CD4-positive, alpha-beta T cell treated with Interleukin-4 for 4 hours (primary cell): ENCODE results near the gene PDIA2.
"Not testable (repeated sequence)": the region's sequence is repeated elsewhere in the genome, so short reads cannot be mapped to it uniquely, and the experiment has no call there.

ENCODE experiments used
- DNase-seq: peaks from one replicate; pipeline ENCODE4 v3.0.0-alpha.2; 2020

Gene PDIA2, protein sequence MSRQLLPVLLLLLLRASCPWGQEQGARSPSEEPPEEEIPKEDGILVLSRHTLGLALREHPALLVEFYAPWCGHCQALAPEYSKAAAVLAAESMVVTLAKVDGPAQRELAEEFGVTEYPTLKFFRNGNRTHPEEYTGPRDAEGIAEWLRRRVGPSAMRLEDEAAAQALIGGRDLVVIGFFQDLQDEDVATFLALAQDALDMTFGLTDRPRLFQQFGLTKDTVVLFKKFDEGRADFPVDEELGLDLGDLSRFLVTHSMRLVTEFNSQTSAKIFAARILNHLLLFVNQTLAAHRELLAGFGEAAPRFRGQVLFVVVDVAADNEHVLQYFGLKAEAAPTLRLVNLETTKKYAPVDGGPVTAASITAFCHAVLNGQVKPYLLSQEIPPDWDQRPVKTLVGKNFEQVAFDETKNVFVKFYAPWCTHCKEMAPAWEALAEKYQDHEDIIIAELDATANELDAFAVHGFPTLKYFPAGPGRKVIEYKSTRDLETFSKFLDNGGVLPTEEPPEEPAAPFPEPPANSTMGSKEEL

DNA sequence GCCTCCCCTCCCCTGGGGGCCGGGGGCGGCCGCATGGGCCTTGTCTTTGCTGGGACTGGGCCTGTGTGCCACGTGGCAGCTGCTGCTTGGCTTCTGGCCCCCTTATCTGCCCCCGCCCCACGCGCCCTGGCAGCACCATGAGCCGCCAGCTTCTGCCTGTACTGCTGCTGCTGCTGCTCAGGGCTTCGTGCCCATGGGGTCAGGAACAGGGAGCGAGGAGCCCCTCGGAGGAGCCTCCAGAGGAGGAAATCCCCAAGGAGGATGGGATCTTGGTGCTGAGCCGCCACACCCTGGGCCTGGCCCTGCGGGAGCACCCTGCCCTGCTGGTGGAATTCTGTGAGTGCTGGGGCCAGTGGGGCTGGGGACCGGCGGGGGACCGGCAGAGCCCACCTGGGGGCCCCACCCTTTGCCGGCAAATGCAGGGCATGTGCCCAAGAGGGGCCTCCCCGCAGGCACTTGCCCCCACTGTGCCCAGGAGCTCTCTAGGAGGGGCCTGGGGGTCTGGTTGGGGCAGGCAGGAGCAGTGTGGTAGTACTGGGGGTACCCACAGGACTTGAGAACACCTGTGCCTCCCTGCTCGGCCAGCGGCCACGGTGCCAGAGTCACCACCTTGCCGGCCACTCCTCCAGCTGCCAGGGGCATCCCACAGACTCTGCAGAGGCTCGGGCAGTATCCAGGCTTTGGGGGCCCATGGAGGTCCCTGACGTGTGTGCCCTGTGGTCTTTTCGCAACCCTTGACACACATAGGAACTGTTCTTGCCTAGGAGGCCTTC, at the start of gene PDIA2:
Gene PDIA2, plus strand, starts transcription at position 132 of the 773 bp plus-strand sequence. Its CDS starts 6 bp downstream, at position 138.
- DNase-seq, result no peak

DNA sequence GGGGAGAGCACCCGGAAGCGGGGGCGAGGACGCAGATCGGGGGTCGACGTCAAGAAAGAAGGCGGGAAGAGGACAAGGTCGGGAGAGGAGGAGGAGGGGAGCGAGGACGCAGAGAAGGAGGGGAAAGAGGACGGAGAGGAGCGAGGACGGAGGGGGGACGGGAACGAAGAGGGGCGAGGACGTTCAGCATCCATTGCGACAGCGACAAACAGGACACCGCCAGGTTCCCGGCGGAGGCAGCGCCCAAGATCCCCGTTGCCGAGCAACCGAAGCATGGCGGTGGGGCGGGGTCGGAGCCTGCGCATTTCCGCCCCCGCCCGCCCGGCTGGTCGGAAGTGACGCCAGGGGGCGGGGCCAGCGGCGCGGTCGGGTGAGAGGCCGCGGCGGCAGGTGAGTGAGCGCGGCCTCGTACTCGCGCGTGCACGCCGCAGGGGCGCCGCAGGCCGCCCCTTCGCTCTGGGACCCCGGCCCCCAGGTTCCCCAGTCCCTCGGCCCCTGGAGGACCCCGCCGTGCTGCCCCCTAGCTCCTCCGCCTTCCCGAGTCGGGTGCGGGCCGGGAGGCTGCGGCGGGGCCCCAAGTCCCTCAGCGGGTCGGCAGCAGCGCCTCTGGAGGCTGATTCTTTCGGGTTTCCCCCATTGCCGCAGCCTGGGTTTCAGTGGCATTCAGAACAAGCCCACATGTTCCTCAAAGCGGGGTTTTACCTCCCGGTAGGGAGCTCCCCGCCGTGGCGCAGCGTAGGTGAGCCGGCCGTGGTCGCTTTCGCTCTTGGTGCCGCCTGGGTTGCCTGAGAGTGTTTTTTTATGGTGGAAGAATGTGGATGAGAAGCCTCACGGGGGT, 48.3 kb upstream of the PDIA2 start, which contains the start of gene FAM234A:
Gene FAM234A, plus strand, starts transcription at position 354 of the 838 bp plus-strand sequence. CDS start 19,593 bp downstream, outside the sequence.
- DNase-seq, result peak; percentile 90

DNA sequence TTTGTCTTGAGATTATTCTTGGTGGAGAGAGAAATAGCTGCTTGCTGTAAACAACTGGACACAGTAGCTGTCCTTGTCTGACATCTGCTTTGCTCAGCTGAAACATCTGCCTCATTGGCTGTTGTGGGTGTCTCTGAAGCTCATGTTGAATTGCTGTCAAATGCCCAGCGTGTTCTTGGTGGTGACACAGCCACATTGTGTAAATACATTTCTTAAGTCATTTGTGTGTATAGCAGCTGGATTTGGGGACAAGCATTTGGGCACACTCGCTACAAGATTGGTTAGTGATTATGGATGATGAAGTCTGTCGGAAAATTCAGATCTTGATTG, 43.1 kb upstream of the PDIA2 start:
- DNase-seq, result no peak

DNA sequence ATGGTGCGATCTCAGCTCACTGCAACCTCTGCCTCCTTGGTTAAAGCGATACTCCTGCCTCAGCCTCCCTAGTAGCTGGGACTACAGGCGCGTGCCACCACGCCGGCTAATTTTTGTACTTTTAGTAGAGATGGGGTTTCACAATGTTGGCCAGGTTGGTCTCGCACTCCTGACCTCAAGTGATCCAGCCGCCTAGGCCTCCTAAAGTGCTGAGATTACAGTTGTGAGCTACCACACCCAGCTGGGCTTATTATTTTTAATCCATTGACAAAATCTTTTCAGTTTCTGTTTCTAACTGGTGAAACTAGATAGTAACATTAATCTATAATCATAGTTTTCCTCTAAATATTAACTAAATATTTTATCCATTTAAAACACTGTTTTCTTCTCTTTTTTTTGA, 42.4 kb upstream of the PDIA2 start:
- DNase-seq, result no peak

DNA sequence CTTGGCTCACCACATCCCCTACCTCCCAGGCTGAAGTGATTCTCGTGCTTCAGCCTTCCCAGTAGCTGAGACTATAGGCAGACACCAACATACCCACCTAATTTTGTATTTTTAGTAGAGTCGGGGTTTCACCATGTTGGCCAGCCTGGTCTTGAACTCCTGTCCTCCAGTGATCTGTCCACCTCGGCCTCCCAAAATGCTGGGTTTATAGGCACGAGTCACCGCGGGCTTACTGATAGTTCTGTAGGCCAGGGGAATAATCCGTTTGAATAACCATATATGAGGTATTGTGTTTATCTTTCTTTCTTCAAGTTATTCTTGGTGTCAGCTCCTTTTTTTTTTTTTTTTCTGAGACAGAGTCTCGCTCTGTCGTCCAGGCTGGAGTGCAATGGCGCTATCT, 40.7 kb upstream of the PDIA2 start:
- no peak for DNase-seq

DNA sequence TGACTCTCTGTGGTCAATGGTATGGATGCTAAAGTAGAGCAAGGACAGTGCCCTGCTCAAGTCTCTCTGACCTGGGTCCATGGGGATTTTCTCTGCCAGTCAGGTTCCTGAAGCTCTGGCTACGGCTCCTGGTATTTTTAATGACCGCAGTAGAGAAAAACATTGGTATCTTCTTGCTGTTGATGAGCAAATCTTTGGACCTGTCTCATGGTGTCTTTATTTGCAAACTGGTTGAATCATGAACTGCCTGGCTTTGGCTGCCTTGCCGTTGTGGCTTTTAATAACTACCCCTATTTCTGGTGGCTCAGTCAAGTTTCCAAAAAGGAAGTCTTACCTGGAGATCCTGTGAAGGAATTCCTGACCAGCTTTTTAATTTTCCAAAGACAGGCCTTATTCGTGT, 39.6 kb upstream of the PDIA2 start:
- DNase-seq, result no peak

DNA sequence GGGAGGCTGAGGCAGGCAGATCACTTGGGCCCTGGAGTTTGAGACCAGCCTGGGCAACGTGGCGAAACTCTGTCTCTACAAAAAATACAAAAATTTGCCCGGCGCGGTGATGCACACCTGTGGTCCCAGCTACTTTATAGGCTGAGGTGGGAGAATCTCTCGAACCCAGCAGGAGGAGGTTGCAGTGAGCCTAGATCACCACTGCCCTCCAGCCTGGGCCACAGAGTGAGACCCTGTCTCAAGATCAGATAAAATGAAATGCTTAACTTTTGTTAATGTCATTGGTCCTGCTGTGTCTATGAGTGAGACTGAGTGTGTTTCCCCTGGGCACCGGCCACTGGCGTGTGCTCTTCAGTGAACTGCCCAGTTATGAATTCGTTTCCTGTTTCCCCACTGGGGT, 37.9 kb upstream of the PDIA2 start:
- DNase-seq, result no peak

DNA sequence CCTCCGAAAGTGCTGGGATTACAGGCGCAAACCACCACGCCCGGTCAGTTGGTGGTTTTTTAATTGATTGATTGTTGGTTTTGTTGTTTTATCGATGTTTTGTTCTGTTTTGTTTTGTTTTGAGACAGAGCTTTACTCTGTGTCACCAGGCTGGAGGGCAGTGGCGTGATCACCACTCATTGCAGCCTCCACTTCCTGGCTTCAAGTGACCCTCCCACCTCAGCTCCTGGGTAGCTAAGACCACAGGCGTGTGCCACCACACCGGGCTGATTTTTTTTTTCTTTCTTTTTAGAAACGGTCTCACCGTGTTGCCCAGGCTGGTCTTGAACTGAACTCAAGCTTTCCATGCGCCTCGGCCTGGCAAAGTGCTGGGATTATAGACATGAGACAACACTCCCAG, 35.9 kb upstream of the PDIA2 start:
- no peak for DNase-seq

DNA sequence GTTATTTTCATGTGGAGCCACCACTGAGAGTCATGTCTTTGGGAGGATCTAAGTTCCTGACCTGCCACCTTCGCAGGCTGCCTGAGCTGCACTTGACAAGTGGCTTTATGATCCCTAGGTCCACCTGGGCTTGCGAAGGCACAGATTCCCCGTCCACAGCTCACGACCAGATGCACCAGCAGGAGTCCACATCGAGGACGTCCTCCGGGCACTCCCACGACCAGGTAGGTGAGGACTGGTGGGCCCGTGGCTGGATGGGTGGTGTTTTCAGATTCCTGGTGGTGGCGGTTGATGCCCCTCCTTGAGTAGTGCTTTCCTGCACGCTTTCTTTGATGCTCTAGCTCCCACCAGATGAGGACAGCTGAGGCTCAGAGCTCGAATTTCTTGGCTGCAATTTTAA, 33.5 kb upstream of the PDIA2 start:
- DNase-seq, result no peak

DNA sequence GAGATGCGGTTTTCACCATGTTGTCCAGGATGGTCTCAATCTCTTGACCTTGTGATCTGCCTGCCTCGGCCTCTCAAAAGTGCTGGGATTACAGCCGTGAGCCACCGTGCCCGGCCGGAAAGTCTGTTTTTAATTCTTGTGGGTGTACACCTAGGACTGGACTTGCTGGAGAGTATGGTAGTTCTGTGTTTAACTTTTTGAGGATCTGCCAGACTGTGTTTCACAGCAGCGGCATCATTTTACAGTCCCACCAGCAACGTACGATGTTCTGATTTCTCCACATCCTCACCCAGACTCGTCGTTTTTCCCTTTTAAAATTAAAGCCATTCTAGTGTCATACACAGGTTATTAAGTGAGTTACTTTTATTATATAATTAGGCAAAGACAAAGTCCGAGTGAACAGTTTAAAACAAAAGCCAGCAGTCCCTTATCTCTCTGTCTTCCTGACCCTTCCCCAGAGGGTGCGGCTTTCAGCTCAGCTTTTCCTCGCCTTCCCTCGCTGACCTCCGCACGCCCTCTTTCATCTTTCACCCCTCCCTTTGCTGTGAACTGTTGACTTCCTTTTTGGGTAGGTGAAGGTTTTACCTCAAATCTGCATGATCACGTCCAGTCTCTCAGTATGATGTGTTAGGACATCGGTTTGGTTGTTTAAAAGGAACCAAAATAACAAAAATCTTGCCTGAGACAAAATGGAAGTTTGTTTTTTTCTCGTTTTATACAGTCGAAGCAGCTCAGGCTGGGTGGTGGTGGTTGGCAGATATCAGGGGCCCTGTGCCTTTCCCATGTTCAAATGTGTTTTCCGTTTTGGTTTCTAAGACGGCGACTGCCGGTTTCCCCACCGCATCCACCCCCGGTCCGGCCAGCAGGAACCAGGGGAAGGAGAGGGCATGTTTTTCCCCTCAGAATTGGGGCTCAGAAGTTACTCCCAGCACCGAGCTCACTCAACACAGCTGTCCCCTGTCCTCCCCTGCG, 30.3 kb upstream of the PDIA2 start:
- peak; percentile 25 for DNase-seq

DNA sequence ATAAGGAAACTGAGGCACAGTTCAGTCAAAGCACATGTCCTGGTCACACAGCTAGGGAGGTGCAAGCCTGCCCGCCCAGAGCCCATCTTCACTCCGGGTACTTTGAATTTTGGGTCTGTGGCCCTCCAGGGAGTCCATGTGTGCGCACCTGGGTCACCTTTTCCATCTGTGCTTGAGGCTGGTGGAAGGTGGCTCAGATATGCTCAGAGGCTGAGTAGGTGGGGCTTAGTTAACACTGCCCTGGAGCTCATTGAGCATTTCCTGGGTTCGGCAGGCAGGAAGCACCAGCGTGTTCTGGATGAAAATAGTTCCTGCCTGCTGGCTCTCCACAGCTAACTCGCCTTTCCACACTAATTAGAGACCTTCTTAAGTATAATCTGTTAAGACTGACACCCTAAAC, 29.1 kb upstream of the PDIA2 start:
- DNase-seq, result no peak

DNA sequence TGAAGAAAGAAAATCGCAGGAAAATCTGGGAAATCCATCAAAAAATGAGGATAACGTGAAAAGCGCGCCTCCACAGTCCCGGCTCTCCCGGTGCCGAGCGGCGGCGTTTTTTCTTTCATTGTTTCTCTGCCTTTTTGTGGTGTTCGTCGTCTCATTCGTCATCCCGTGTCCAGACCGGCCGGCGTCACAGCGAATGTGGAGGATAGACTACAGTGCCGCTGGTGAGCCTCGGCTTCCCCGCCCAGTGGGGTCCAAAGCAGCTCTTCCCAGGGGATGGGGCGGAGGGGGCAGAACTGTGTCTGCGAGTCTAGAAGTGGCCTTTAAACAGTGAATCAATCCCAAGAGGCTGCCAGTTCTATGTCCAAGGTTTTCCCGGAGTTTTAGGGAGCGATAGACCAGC, 28.5 kb upstream of the PDIA2 start:
- DNase-seq, result no peak

DNA sequence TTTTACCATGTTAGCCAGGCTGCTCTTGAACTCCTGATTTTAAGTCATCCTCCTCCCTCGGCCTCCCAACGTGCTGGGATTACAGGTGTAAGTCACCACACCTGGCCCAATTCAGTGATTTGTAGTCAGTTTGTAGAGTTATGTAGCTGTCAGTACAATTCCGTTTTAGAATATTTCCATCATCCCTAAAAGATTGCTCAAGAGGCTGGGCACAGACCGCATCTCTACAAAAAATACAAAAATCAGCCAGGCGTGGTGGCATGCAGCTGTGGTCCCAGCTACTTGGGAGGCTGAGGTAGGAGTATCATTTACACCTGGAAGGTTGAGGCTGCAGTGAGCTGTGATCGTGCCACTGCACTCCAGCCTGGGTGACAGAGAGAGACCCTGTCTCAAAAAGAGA, 27.8 kb upstream of the PDIA2 start:
- DNase-seq, result no peak

DNA sequence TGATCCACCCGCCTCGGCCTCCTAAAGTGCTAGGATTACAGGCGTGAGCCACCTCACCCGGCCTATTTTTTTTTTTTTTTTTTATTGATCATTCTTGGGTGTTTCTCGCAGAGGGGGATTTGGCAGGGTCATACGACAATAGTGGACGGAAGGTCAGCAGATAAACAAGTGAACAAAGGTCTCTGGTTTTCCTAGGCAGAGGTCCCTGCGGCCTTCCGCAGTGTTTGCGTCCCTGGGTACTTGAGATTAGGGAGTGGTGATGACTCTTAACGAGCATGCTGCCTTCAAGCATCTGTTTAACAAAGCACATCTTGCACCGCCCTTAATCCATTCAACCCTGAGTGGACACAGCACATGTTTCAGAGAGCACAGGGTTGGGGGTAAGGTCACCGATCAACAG, 24.9 kb upstream of the PDIA2 start:
- not testable (repeated sequence) for DNase-seq

DNA sequence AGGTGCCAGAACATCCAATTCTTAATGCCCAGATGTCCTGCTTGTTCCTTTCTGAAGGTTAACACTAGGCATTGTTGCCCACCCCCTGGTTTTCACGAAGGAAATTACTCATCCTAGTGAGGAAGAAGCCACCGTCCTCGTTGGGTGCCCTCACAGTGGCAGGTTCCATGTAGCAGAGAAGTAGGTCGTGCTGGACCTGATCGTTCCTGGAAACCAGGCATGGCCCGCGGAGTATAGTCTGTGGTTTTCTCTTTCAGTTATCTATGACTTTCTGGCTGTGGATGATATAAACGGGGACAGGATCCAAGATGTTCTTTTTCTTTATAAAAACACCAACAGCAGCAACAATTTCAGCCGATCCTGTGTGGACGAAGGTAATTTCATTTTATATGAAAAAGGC, 23.7 kb upstream of the PDIA2 start:
- no peak for DNase-seq

DNA sequence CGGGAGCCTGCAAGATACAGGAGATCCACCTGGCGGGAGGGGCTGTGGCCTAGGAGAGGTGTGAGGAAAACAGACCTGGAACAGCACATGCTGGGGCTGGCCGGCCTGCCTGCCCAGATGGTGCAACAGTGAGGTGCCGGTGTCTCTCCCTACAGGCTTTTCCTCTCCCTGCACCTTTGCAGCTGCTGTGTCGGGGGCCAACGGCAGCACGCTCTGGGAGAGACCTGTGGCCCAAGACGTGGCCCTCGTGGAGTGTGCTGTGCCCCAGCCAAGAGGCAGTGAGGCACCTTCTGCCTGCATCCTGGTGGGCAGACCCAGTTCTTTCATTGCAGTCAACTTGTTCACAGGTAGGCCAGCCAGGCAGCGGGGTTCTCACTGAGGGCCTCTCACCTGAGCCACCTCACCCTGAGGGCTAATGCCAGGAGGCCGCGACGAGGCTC, 23.1 kb upstream of the PDIA2 start:
- no peak for DNase-seq

DNA sequence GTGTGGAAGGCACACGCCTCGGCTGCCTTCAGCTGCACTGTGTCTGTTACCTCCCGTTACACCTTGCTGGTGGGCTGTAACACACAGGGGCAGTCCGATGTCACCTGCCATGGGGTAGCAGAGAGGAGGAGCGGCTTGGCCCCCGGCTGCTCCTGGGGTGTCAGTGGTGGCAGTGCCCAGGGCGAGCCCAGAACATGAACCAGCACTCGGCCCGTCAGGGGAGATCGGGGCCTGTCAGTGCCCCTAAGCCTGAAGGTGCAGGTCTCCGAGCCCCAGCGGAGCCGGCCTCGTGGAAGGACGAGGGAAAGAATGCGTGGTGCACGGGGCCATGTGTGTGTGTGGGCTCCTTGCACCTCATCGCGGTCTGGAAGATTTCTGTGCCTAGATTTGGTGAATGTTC, 22.6 kb upstream of the PDIA2 start:
- no peak for DNase-seq

DNA sequence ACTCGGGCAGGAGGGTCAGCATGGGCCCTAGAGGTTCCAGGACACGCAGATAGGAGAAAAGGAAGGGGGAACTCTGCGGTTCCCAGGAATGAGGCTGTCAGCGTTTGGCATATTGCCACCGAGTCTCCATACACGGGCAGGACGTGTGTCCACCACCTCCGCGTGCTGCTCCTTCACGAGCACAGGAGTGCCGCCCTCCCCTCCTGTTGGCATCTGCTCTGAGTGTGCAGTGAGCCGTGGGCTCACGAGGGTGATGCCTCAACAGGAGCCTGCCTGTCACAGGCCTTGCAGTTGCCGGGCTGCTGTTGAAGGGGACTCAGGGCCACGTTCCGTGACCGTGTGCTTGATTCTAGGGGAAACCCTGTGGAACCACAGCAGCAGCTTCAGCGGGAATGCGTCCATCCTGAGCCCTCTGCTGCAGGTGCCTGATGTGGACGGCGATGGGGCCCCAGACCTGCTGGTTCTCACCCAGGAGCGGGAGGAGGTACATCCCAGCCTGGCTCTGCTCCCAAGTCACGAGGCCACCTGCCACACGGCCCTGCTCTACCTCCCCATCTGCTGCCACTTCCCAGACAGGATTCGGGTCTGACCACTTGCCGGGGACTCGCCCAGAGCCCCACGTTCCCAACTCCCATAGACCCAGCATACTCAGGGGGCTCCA, 21.8 kb upstream of the PDIA2 start:
- DNase-seq, result no peak

DNA sequence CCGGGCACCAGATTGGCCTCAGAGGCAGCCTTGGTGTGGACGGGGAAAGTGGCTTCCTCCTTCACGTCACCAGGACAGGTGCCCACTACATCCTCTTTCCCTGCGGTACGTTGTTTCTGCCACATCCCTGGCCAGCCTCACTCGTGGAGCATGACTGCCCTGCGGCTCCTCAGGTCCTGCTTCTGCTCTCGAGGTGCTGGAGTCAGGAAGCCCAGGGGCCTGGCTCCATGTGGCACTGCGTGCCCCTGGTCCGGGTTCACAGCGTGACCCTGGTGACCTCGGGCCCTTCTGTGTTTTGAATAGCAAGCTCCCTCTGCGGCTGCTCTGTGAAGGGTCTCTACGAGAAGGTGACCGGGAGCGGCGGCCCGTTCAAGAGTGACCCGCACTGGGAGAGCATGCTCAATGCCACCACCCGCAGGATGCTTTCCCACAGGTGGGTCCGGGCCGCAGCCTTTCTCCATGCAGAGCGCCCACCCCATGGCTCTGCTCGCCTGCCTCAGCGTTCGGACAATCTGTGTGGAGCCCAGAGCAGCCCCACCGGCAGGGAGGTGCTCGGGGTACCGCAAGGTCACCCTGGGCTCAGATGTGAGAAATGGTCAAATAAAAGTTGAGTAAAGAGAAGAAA, 20.7 kb upstream of the PDIA2 start:
- DNase-seq, result no peak

DNA sequence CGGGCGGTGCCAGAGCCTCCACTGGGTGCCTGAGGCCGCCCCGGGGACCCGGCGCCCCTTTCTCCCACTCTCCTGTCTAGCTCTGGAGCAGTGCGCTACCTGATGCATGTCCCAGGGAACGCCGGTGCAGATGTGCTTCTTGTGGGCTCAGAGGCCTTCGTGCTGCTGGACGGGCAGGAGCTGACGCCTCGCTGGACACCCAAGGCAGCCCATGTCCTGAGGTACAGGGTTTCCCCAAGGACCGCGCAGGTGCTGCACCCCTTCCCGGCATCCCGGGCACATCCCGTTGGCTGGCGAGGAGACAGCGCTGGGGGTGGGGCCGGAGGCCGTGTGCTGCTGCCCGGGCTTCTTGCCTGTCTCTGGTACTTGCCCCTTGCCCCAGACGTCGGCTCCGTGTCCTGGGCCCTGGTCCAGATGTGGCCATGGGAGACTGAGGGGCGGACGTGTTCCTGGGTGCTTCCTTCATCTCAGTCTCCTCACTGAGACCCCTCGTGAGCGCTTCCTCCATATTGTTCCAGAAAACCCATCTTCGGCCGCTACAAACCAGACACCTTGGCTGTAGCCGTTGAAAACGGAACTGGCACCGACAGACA, 19.7 kb upstream of the PDIA2 start:
- DNase-seq, result no peak
